ENCODE results near the gene NME1. TPM values are rescaled to one million over a fixed set of nuclear protein-coding genes. Genes with fewer than 3 reads are reported as not detected.
A peak's percentile ranks its signal among the peaks of the same experiment; 100 is the strongest.

The NME1 gene
- total and polyA plus RNA-seq, 2 experiments from 2014 or later = 133 to 250 TPM

DNA sequence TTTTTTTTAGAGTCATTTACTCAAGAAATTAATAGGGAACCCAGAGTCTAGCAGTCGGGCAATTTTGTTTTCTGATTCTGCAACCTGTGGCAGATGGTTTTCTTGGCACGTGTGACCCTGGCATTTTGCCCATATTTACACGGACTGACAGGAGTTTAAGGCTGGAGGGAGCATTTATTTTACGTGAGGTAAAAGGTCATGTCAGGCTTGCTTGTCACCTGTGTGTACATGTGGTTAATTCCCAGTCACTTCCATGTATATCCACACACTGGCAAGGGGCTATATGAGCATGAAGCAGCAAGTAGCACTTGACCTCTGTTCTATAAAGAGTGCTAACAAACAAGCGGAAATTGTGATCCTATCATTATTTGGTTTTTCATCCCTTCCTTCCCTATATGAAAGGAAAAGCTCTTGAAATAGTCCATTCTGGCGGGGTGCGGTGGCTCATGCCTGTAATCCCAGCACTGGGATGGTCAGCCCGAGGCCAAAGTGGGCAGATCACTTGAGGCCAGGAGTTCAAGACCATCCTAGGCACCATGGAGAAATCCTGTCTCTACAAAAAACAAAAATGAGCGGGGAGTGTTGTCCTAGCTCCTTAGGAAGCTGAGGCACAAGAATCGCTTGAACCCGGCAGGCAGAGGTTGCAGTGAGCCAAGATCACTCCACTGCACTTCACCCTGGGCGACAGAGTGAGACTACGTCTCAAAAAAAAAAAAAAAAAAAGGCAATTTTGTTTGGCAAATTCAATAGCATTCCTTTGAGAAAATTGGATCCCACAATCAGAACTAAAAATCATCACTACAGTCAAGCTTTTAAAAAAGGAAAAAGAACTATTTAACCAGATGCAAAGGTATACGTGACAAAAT, 34.8 kb upstream of the NME1 start:
- TF ChIP-seq EZH2 (IDR thresholded peaks at IDR 0.05; ENCODE audit: insufficient read depth, poor library complexity, severe bottlenecking) = no peak
- TF ChIP-seq EZH2phosphoT487 (IDR thresholded peaks at IDR 0.05; ENCODE audit: insufficient read depth, low read depth) = no peak

DNA sequence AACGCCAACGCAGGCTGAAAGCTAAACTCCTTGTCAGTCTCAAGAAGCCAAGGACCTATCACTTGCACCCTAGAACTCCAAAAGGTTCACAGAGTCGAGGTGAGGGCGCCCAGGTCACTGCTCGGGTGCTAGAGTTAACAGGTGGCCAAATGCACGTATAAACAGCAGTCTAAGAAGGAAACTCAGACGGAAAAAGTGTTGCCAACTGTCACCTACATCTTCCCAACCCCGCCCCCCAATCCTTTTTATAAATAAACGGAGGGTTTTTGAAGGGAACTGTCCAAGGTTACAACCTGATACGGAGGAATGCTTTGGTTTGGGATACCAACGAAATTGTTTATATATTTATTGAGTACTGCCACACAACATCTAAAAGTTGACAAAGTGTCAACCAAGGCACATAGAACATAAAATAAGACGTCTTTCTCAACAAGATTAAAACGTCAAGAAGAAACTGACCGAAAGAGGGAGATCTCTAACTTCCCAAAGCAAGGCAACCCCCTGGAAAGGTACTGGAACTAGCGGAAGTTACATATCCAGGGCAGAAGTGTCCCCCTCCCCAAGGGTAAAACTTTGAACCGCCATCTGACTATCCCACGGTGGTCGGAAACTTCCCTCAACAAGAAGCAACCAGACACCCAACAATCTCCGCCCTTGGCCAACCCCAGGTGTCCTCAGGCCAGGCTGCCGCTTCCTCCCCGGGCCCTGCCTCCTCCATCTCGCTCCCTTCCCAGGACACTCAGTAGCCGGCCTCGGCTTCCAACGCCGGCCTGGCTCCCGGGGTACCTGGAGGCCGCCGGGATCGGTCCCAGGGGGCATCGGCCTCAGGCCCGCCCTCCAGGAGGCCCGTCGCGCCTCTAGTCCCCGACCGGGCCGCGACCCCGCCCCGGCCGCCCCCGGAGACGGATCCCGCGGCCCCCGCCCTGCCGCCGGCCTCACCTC, 33.7 kb upstream of the NME1 start:
- Histone ChIP-seq H3K9me3 (ENCODE audit: low read depth) (no peaks in the 10 kb centered on the region), H3K9ac (peak overlapping the region; percentile 99), H3K27ac (peak overlapping the region; percentile 96), H3K9me2 (ENCODE audit: insufficient read depth) (no peaks in the 10 kb centered on the region), H3K4me2 (ENCODE audit: unreplicated experiment) (peak overlapping the region; percentile 89), H3K36me3 (ENCODE audit: low read depth) (no peaks in the 10 kb centered on the region), H2AFZ (peak overlapping the region; percentile 71), H3K4me3 (peak overlapping the region; percentile 97), H3F3A (ENCODE audit: insufficient read depth) (peaks cover 21% of the 10 kb centered on the region), H4K20me1 (ENCODE audit: insufficient read depth) (peaks cover 4% of the 10 kb centered on the region; the same call in 1 of the 2 replicates), H3K79me2 (ENCODE audit: insufficient read depth) (peaks cover 58% of the 10 kb centered on the region), H3K27me3 (replicated peaks; ENCODE audit: insufficient read depth) (no peaks in the 10 kb centered on the region), H3K4me1 (ENCODE audit: insufficient read depth) (peaks cover 33% of the 10 kb centered on the region)
- no peak for TF ChIP-seq EZH2 (IDR thresholded peaks at IDR 0.05; ENCODE audit: insufficient read depth, poor library complexity, severe bottlenecking)
- no peak for TF ChIP-seq EZH2phosphoT487 (IDR thresholded peaks at IDR 0.05; ENCODE audit: insufficient read depth, low read depth)
- in situ Hi-C loops (cut with MboI) = no loop called here
- DNase-seq = peak; percentile 74
- 1 to 2% methylated on average over 44 to 48 of the region's 49 CpGs for WGBS, 2 experiments (ENCODE audit: low coverage in 1 of 2, low lambda C conversion rate in 2 of 2, missing lambda C conversion rate in 2 of 2)

More for the DNA sequence above, 34.8 kb upstream of the NME1 start:
- Histone ChIP-seq H3K9ac (peak overlapping the region; percentile 99; the same call in 1 of the 2 replicates), H3K9me3 (ENCODE audit: low read depth) (no peaks in the 10 kb centered on the region), H3K27me3 (replicated peaks; ENCODE audit: insufficient read depth) (no peaks in the 10 kb centered on the region), H3K27ac (no peak overlapping the region; the same call in 1 of the 2 replicates), H3K4me2 (ENCODE audit: unreplicated experiment) (peak overlapping the region; percentile 89), H3K4me3 (peak overlapping the region; percentile 97), H2AFZ (no peak overlapping the region), H3F3A (ENCODE audit: insufficient read depth) (peaks cover 21% of the 10 kb centered on the region), H3K4me1 (ENCODE audit: insufficient read depth) (peaks cover 33% of the 10 kb centered on the region), H3K79me2 (ENCODE audit: insufficient read depth) (peaks cover 70% of the 10 kb centered on the region), H3K36me3 (ENCODE audit: low read depth) (no peaks in the 10 kb centered on the region), H4K20me1 (ENCODE audit: insufficient read depth) (peaks cover 4% of the 10 kb centered on the region; the same call in 1 of the 2 replicates), H3K9me2 (ENCODE audit: insufficient read depth) (no peaks in the 10 kb centered on the region)
- 51 to 53% methylated on average over 14 of the region's 14 CpGs for WGBS, 2 experiments (ENCODE audit: low coverage in 1 of 2, low lambda C conversion rate in 2 of 2, missing lambda C conversion rate in 2 of 2)
- peak; percentile 14 for DNase-seq
- in situ Hi-C loops (cut with MboI) = no loop called here

DNA sequence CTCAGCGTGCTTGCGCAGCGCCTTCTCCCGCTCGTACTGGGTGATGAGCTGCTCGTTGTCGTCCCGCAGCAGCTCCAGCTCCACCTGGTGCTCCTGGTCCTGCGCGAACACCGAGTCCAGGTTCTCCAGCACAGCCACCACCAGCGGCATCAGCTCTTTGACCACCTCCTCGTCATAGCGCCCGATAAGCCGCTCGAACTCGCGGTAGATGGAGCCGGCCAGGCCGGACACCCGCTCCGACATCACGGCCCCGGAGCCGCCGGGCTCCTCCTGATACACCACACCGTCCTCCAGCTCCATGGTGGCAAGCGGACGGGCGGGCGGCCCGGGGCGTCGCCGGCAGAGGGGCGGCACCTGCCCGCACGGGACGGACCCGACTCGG, 33.0 kb upstream of the NME1 start:
- H3K27ac ChIP-seq = peak overlapping the region; percentile 96
- TF ChIP-seq EZH2 (IDR thresholded peaks at IDR 0.05; ENCODE audit: insufficient read depth, poor library complexity, severe bottlenecking) (no peak), EZH2phosphoT487 (IDR thresholded peaks at IDR 0.05; ENCODE audit: insufficient read depth, low read depth) (no peak)
- peak overlapping the region; percentile 99 for H3K9ac ChIP-seq
- no peaks in the 10 kb centered on the region for H3K9me3 ChIP-seq (ENCODE audit: low read depth)
- no peaks in the 10 kb centered on the region for H3K9me2 ChIP-seq (ENCODE audit: insufficient read depth)
- peak overlapping the region; percentile 71 for H2AFZ ChIP-seq
- no peak for DNase-seq
- H3F3A ChIP-seq (ENCODE audit: insufficient read depth) = peaks cover 21% of the 10 kb centered on the region
- H3K27me3 ChIP-seq (replicated peaks; ENCODE audit: insufficient read depth) = no peaks in the 10 kb centered on the region
- H3K79me2 ChIP-seq (ENCODE audit: insufficient read depth) = peaks cover 52% of the 10 kb centered on the region
- no peaks in the 10 kb centered on the region for H3K36me3 ChIP-seq (ENCODE audit: low read depth)
- H3K4me3 ChIP-seq = peak overlapping the region; percentile 97
- H3K4me2 ChIP-seq (ENCODE audit: unreplicated experiment) = peak overlapping the region; percentile 89
- peaks cover 33% of the 10 kb centered on the region for H3K4me1 ChIP-seq (ENCODE audit: insufficient read depth)
- in situ Hi-C loops (cut with MboI) = no loop called here
- H4K20me1 ChIP-seq (ENCODE audit: insufficient read depth) = peaks cover 4% of the 10 kb centered on the region; the same call in 1 of the 2 replicates
- WGBS, 2 experiments (ENCODE audit: low coverage in 1 of 2, low lambda C conversion rate in 2 of 2, missing lambda C conversion rate in 2 of 2) = 0 to 3% methylated on average over 38 to 42 of the region's 42 CpGs

Measured in GM23248 (cell line).